ENCODE measurements around the gene NDUFAB1.
"Not testable (repeated sequence)": the region's sequence is repeated elsewhere in the genome, so short reads cannot be mapped to it uniquely, and the experiment has no call there.

Gene NDUFAB1

GRCh38 chr16:23595951-23596720 is at the start of gene NDUFAB1:
NDUFAB1 (minus strand) TSS chr16:23596316; CDS start chr16:23596290, 26 bp downstream.
- H3K4me3 ChIP-seq (ENCODE audit: low read depth in 1 of 5, low read length in 5 of 5), result peak within 1 kb of the TSS; percentile 90 to 100 (median 97)
- H3K9ac ChIP-seq (ENCODE audit: low read length in 5 of 5), result peak within 1 kb of the TSS; percentile 80 to 98 (median 92)
- H3K36me3 ChIP-seq (ENCODE audit: control insufficient read depth in 5 of 5, insufficient read depth in 5 of 5, low read length in 5 of 5), result peaks cover 9 to 26% (median 21%) of the 10 kb centered on the region in 5 donors
- peak within 1 kb of the TSS; percentile 69 for H3K27ac ChIP-seq (ENCODE audit: low read depth, low read length)
- H3K9me3 ChIP-seq (ENCODE audit: control insufficient read depth in 5 of 5, low read length in 5 of 5), result no peaks in the 10 kb centered on the region
- H3K27me3 ChIP-seq (ENCODE audit: control insufficient read depth in 5 of 5, insufficient read depth in 4 of 5, low read length in 5 of 5), result no peaks in the 10 kb centered on the region
- peaks cover 5 to 21% (median 15%) of the 10 kb centered on the region in 5 donors for H3K4me1 ChIP-seq (ENCODE audit: control insufficient read depth in 5 of 5, insufficient read depth in 5 of 5, low read length in 5 of 5)

- peak overlapping the region in 4 of 5 donors; percentile 51 to 97 (median 90) for H3K9ac ChIP-seq (ENCODE audit: low read length in 5 of 5)
- no peaks in the 10 kb centered on the region for H3K9me3 ChIP-seq (ENCODE audit: control insufficient read depth in 5 of 5, low read length in 5 of 5)
- no peak overlapping the region for H3K27ac ChIP-seq (ENCODE audit: low read depth, low read length)
- H3K27me3 ChIP-seq (ENCODE audit: control insufficient read depth in 5 of 5, insufficient read depth in 4 of 5, low read length in 5 of 5), result no peaks in the 10 kb centered on the region
- H3K36me3 ChIP-seq (ENCODE audit: control insufficient read depth in 5 of 5, insufficient read depth in 5 of 5, low read length in 5 of 5), result peaks cover 10 to 28% (median 12%) of the 10 kb centered on the region in 5 donors
- peak overlapping the region; percentile 65 to 99 (median 92) for H3K4me3 ChIP-seq (ENCODE audit: low read depth in 1 of 5, low read length in 5 of 5)
- peaks cover 0 to 29% (median 23%) of the 10 kb centered on the region in 5 donors for H3K4me1 ChIP-seq (ENCODE audit: control insufficient read depth in 5 of 5, insufficient read depth in 5 of 5, low read length in 5 of 5)
These were observed 46.2 kb upstream of the NDUFAB1 start for GRCh38 chr16:23642246-23642774.

GRCh38 chr16:23640931-23641765 is 45.0 kb upstream of the NDUFAB1 start, which contains the start of the genes DCTN5 and PALB2:
DCTN5 (plus strand) TSS chr16:23641466; CDS start chr16:23641543, 77 bp downstream.
PALB2 (minus strand) TSS chr16:23641310; CDS start chr16:23641157, 153 bp downstream.
- peaks cover 0 to 29% (median 23%) of the 10 kb centered on the region in 5 donors for H3K4me1 ChIP-seq (ENCODE audit: control insufficient read depth in 5 of 5, insufficient read depth in 5 of 5, low read length in 5 of 5)
- no peaks in the 10 kb centered on the region for H3K27me3 ChIP-seq (ENCODE audit: control insufficient read depth in 5 of 5, insufficient read depth in 4 of 5, low read length in 5 of 5)
- peaks cover 10 to 24% (median 10%) of the 10 kb centered on the region in 5 donors for H3K36me3 ChIP-seq (ENCODE audit: control insufficient read depth in 5 of 5, insufficient read depth in 5 of 5, low read length in 5 of 5)
- H3K9me3 ChIP-seq (ENCODE audit: control insufficient read depth in 5 of 5, low read length in 5 of 5), result no peaks in the 10 kb centered on the region
- peak within 1 kb of the TSS; percentile 87 to 97 (median 93) for H3K9ac ChIP-seq (ENCODE audit: low read length in 5 of 5)
- peak within 1 kb of the TSS; percentile 79 to 99 (median 97) for H3K4me3 ChIP-seq (ENCODE audit: low read depth in 1 of 5, low read length in 5 of 5)
- peak within 1 kb of the TSS; percentile 87 for H3K27ac ChIP-seq (ENCODE audit: low read depth, low read length)

- no peaks in the 10 kb centered on the region for H3K9me3 ChIP-seq (ENCODE audit: control insufficient read depth in 5 of 5, low read length in 5 of 5)
- H3K27ac ChIP-seq (ENCODE audit: low read depth, low read length), result peak overlapping the region; percentile 87
- H3K4me1 ChIP-seq (ENCODE audit: control insufficient read depth in 5 of 5, insufficient read depth in 5 of 5, low read length in 5 of 5), result peaks cover 0 to 29% (median 23%) of the 10 kb centered on the region in 5 donors
- peaks cover 10 to 24% (median 15%) of the 10 kb centered on the region in 5 donors for H3K36me3 ChIP-seq (ENCODE audit: control insufficient read depth in 5 of 5, insufficient read depth in 5 of 5, low read length in 5 of 5)
- no peaks in the 10 kb centered on the region for H3K27me3 ChIP-seq (ENCODE audit: control insufficient read depth in 5 of 5, insufficient read depth in 4 of 5, low read length in 5 of 5)
- H3K4me3 ChIP-seq (ENCODE audit: low read depth in 1 of 5, low read length in 5 of 5), result peak overlapping the region; percentile 79 to 99 (median 97)
- peak overlapping the region; percentile 87 to 97 (median 93) for H3K9ac ChIP-seq (ENCODE audit: low read length in 5 of 5)
These were observed 44.5 kb upstream of the NDUFAB1 start for GRCh38 chr16:23640615-23640930.

- no peak overlapping the region for H3K9ac ChIP-seq (ENCODE audit: low read length in 5 of 5)
- peaks cover 0 to 15% (median 12%) of the 10 kb centered on the region in 5 donors for H3K4me1 ChIP-seq (ENCODE audit: control insufficient read depth in 5 of 5, insufficient read depth in 5 of 5, low read length in 5 of 5)
- H3K27me3 ChIP-seq (ENCODE audit: control insufficient read depth in 5 of 5, insufficient read depth in 4 of 5, low read length in 5 of 5), result no peaks in the 10 kb centered on the region
- no peak overlapping the region for H3K4me3 ChIP-seq (ENCODE audit: low read depth in 1 of 5, low read length in 5 of 5)
- peaks cover 16 to 46% (median 24%) of the 10 kb centered on the region in 5 donors for H3K36me3 ChIP-seq (ENCODE audit: control insufficient read depth in 5 of 5, insufficient read depth in 5 of 5, low read length in 5 of 5)
- no peaks in the 10 kb centered on the region for H3K9me3 ChIP-seq (ENCODE audit: control insufficient read depth in 5 of 5, low read length in 5 of 5)
- H3K27ac ChIP-seq (ENCODE audit: low read depth, low read length), result no peak overlapping the region
These were observed 39.8 kb upstream of the NDUFAB1 start for GRCh38 chr16:23635958-23636357.

- H3K36me3 ChIP-seq (ENCODE audit: control insufficient read depth in 5 of 5, insufficient read depth in 5 of 5, low read length in 5 of 5), result peaks cover 24 to 54% (median 32%) of the 10 kb centered on the region in 5 donors
- H3K4me1 ChIP-seq (ENCODE audit: control insufficient read depth in 5 of 5, insufficient read depth in 5 of 5, low read length in 5 of 5), result peaks cover 0 to under 1% (median 0%) of the 10 kb centered on the region in 5 donors
- H3K4me3 ChIP-seq (ENCODE audit: low read depth in 1 of 5, low read length in 5 of 5), result no peak overlapping the region
- H3K27ac ChIP-seq (ENCODE audit: low read depth, low read length), result no peak overlapping the region
- H3K27me3 ChIP-seq (ENCODE audit: control insufficient read depth in 5 of 5, insufficient read depth in 4 of 5, low read length in 5 of 5), result no peaks in the 10 kb centered on the region
- H3K9ac ChIP-seq (ENCODE audit: low read length in 5 of 5), result no peak overlapping the region
- H3K9me3 ChIP-seq (ENCODE audit: control insufficient read depth in 5 of 5, low read length in 5 of 5), result no peaks in the 10 kb centered on the region
These were observed 38.4 kb upstream of the NDUFAB1 start for GRCh38 chr16:23634461-23635036.

- peaks cover 32 to 65% (median 42%) of the 10 kb centered on the region in 5 donors for H3K36me3 ChIP-seq (ENCODE audit: control insufficient read depth in 5 of 5, insufficient read depth in 5 of 5, low read length in 5 of 5)
- H3K9ac ChIP-seq (ENCODE audit: low read length in 5 of 5), result not testable (repeated sequence)
These were observed 35.8 kb upstream of the NDUFAB1 start for GRCh38 chr16:23631874-23632273.

GRCh38 chr16:23629516-23629915 is 33.4 kb upstream of the NDUFAB1 start:
- no peak overlapping the region for H3K4me3 ChIP-seq (ENCODE audit: low read depth in 1 of 5, low read length in 5 of 5)
- no peaks in the 10 kb centered on the region for H3K4me1 ChIP-seq (ENCODE audit: control insufficient read depth in 5 of 5, insufficient read depth in 5 of 5, low read length in 5 of 5)
- H3K27me3 ChIP-seq (ENCODE audit: control insufficient read depth in 5 of 5, insufficient read depth in 4 of 5, low read length in 5 of 5), result no peaks in the 10 kb centered on the region
- no peak overlapping the region for H3K27ac ChIP-seq (ENCODE audit: low read depth, low read length)
- H3K9ac ChIP-seq (ENCODE audit: low read length in 5 of 5), result no peak overlapping the region
- peaks cover 22 to 69% (median 40%) of the 10 kb centered on the region in 5 donors for H3K36me3 ChIP-seq (ENCODE audit: control insufficient read depth in 5 of 5, insufficient read depth in 5 of 5, low read length in 5 of 5)
- H3K9me3 ChIP-seq (ENCODE audit: control insufficient read depth in 5 of 5, low read length in 5 of 5), result no peaks in the 10 kb centered on the region

More at GRCh38 chr16:23631874-23632273, 35.8 kb upstream of the NDUFAB1 start:
- not testable (repeated sequence) for H3K27ac ChIP-seq (ENCODE audit: low read depth, low read length); H3K4me1 ChIP-seq (ENCODE audit: control insufficient read depth in 5 of 5, insufficient read depth in 5 of 5, low read length in 5 of 5); H3K4me3 ChIP-seq (ENCODE audit: low read depth in 1 of 5, low read length in 5 of 5); H3K9me3 ChIP-seq (ENCODE audit: control insufficient read depth in 5 of 5, low read length in 5 of 5); H3K27me3 ChIP-seq (ENCODE audit: control insufficient read depth in 5 of 5, insufficient read depth in 4 of 5, low read length in 5 of 5)

GRCh38 chr16:23624092-23624491 is 28.0 kb upstream of the NDUFAB1 start:
- H3K4me1 ChIP-seq (ENCODE audit: control insufficient read depth in 5 of 5, insufficient read depth in 5 of 5, low read length in 5 of 5), result no peaks in the 10 kb centered on the region
- H3K4me3 ChIP-seq (ENCODE audit: low read depth in 1 of 5, low read length in 5 of 5), result no peak overlapping the region
- H3K36me3 ChIP-seq (ENCODE audit: control insufficient read depth in 5 of 5, insufficient read depth in 5 of 5, low read length in 5 of 5), result peaks cover 37 to 82% (median 66%) of the 10 kb centered on the region in 5 donors
- no peak overlapping the region for H3K27ac ChIP-seq (ENCODE audit: low read depth, low read length)
- no peaks in the 10 kb centered on the region for H3K27me3 ChIP-seq (ENCODE audit: control insufficient read depth in 5 of 5, insufficient read depth in 4 of 5, low read length in 5 of 5)
- no peaks in the 10 kb centered on the region for H3K9me3 ChIP-seq (ENCODE audit: control insufficient read depth in 5 of 5, low read length in 5 of 5)
- no peak overlapping the region for H3K9ac ChIP-seq (ENCODE audit: low read length in 5 of 5)
